NCI-H1436 (cell line): Measurements from ENCODE around the gene PICK1.
"Not testable (repeated sequence)": the region's sequence is repeated elsewhere in the genome, so short reads cannot be mapped to it uniquely, and the experiment has no call there.

ENCODE experiments used
- DNase-seq: peaks from one replicate; lab custom pipeline; 2025; lab: John Stamatoyannopoulos, UW

The PICK1 gene

DNA sequence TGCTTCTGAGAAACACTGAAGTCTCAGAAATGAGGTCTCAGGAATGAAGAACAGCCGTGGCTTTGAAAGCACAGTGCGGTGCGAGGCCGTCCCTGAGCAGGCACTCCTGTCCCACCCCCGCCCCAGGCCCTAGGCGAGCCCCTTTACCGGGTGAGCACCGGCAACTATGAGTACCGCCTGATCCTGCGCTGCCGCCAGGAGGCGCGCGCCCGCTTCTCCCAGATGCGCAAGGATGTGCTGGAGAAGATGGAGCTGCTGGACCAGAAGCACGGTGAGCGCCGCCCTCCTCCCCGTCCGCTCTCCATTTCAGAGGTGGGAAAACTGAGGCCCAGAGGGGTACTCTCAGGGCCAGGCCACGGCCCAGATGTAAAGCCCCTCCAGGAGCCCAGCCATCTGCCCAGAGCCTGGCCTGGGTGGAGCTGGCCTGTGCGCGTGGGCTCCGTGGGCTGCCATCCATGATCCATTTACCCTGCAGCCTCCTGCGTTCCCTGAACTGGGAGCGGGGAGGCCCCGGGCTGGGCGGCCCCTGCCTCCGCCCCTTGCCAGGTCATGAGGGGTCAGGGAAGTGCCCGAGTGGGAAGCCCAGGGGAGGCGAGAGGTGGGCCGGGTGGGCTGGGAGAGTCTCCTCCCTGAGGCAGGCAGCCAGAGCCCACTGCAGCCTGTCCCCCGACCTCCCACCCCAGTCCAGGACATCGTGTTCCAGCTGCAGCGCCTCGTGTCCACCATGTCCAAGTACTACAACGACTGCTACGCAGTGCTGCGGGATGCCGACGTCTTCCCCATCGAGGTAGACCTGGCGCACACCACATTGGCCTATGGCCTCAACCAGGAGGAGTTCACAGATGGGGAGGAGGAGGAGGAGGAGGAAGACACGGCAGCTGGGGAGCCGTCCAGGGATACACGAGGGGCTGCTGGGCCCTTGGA is 17.2 kb downstream of the PICK1 start:
- no peak for DNase-seq

DNA sequence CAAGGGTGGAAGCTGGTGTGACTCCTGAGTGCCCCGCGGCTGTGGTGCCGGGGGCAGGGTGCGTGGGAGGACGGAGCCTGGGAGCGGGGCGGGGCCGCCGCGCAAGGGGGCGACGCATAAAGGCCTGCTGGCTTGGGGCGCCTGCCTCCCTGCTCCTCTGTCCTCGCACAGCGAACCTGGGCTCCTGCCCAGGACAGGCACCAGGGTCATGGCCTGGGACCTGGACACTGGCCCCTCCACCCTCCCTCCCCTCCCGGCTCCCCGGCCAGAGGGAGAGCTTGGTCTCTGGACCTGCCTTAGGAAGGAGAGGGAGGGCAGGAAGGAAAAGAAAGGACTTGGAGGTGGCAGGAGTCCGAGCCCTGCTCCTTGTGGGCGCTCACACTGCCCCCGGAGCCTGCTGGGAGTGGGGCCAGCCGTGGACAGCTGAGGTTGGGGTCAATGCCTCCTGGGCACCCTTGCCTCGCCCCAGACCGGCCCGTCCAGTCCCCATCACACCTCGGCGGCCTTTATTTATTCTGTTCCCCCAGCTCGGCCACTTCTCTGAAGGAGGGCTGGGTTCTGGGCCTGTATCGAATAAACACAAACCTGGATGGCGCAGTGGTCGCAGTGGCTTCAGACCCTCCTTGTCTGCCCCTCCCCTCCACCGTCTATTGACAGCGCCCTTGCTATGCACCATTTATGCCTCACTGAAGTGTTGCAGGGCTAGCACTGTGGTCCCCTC is 18.1 kb downstream of the PICK1 start:
- DNase-seq: no peak

- no peak for DNase-seq
Measured at GRCh38 chr22:38075961-38076360, 18.8 kb downstream of the PICK1 start.

DNA sequence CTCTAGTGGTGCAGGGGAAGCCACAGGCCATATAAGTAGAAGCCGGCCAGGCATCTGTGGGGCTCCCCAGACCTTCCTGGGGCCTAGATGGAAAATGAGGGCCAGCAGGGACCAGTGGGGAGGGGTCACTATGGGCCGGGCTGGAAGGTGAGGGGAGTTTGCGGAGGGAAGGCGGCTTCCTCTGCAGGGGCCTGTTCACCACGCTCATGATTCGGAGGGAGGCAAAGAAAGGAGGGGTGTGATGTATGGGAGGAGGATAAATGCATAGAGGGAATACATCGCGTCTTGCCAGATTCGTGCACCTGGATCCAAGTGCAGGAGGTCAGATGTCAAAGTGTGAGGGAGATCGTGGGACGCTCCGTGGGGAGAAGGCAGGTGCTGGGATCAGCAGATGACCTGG is 19.9 kb downstream of the PICK1 start:
- no peak for DNase-seq

DNA sequence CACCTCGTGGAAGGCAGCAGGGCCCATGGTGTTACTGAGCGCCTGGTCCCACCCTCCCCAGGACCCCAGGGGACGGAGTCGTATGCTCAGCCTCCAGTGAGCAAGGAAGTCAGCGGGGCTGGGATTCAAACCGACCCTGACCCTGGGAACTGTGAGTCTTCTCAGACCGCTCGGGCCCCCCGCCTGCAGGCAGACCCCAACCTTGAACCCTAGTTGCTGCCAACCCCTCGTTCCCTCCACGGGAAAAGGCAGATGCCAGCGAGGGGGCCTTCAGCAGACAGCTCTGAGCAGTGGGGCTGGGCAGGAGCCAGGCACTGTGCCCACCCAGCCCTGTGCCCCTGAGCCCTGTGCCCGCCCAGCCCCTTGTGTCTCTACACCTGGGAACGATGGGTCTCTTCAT is 20.4 kb downstream of the PICK1 start:
- no peak for DNase-seq

DNA sequence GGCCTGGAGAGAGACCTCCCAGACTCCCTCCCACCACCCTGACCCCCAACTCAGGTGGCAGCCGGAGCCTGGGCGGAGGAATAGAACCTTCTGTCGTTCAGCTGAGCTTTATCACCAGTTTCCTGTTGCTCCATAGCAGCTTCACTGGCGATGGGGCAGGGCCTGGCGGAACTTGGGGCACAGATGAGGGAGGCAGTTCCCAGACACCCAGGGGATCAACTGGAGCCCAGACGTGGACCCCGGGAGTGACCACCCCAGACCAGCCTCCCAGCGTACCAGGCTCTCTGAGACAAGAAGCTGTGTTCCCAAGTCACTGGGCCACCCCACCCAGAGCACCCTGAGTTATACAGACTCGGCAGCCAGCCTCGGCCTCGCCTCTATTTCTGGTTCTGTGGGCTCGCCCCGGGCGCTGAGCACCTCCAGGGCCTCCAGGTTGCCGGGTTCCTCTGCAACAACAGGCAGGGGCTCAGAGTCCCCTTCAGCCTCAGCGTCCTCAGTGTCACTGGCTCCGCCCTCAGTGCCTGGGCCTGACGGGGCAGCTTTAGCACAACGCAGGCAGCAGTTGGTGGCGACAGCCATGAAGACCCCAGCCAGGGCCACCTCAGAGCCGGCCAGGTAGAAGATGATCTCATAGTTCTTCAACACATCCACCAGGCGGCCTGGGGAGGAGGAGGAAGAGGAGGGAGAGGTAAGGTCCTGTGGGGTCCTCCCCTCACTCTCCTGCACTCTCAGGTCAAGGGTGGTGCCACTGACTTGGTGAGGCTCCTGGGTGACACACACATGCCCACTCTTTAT is 21.0 kb downstream of the PICK1 start:
- DNase-seq: no peak

DNA sequence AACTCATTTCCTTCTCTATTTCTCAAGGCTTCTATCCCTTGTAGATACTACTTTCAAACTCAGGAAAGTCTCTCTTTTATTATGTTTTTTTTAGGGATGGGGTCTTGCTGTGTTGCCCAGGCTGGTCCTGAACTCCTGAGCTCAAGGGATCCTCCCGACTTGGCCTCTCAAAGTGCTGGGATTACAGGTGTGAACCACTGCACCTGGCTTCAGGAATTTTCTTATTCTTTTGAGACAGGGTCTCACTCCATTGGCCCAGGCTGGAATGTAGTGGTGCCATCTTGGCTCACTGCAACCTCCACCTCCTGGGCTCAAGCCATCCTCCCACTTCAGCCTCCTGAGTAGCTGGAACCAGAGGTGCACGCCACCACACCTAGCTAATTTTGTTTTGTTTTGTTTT is 22.0 kb downstream of the PICK1 start:
- DNase-seq: not testable (repeated sequence)

DNA sequence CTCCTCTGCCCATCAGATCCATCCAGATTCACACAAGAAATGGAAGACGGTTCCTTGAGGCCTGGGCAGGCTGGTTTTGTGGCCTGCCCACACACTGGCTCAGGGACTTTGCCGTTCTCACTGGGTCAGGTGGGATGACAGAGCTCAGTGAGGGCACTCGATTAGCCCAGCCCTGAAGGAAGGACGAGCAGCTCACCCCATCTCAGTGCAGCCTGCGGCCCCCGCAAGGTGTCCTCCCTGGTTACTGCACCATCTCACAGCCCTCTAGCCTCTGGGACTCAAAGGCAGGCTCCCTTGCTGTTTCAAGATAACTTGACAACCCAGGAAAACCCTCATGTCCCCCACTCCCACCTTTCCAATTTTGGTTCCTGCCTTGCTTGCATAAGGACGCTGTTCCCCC is 22.6 kb downstream of the PICK1 start:
- DNase-seq: no peak

- no peak for DNase-seq
Measured at GRCh38 chr22:38080474-38080849, 23.3 kb downstream of the PICK1 start.

- no peak for DNase-seq
Measured at GRCh38 chr22:38080850-38081635, 23.8 kb downstream of the PICK1 start.

DNA sequence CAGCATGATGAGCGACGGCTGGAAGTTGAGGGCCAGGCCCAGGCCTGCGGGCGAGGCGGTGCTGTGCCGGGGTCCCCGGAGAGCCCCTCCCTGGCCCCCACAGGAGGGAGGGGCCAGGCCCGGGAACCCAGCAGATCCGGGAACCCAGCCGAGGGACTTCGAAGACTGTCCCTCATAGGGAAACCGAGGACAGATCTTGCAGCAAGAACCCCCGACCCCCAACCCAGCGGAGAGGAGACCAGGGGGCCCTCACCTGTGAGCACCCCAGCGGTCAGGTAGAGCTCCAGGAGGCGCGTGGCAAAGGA is 24.4 kb downstream of the PICK1 start:
- no peak for DNase-seq

DNA sequence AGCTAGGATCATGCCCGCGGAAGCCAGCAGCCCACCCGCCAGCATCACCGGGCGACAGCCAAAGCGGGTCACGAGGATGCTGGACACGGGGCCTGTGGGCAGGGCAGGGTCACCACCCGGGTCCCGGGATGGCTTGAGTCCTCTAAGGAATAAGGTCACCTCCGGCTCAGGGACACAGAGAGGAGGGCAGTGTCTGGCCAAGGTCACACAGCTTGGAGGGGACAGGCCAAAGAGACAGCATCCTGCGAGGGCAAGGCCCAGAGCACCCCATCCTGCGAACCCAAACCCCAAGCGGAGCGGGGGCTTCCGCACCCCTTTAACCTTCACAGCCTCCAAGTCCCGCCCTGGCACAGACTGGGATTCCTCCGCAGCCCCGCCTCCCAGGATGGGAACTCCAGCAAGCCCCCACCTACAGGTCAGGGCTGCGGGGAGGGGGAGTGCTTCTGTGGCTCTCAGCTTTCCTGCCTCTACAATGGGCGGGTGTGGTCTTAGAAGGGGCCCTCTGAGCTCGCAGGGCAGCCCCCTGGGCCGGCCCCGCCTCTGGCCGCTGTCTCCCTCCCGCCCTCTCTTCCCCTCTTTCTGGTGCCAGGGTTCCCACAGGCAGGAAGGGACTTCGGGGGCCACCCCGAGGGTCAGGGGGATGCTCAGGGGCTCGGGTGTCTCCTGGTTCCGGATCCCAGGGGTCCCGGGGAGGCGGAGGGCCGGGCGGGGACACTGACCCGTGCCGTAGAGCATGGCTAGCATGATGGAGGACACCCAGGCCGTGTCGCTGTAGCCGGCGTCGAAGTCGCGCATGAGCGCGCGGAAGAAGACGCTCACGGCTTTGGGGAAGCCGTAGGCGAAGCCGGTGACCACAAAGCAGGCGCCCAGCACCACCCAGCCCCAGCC is 25.0 kb downstream of the PICK1 start:
- no peak for DNase-seq

- DNase-seq: no peak
Measured at GRCh38 chr22:38082986-38083710, 25.9 kb downstream of the PICK1 start.

- DNase-seq: no peak
Measured at GRCh38 chr22:38083931-38084631, 26.9 kb downstream of the PICK1 start, which contains the start of gene SLC16A8. TSS of gene SLC16A8 (minus strand) at chr22:38084184. CDS start at chr22:38082873, 1,311 bp downstream.

GRCh38 chr22:38085056-38085455 is 27.9 kb downstream of the PICK1 start:
- DNase-seq: no peak

- DNase-seq: no peak
Measured at GRCh38 chr22:38085501-38085900, 28.3 kb downstream of the PICK1 start.

DNA sequence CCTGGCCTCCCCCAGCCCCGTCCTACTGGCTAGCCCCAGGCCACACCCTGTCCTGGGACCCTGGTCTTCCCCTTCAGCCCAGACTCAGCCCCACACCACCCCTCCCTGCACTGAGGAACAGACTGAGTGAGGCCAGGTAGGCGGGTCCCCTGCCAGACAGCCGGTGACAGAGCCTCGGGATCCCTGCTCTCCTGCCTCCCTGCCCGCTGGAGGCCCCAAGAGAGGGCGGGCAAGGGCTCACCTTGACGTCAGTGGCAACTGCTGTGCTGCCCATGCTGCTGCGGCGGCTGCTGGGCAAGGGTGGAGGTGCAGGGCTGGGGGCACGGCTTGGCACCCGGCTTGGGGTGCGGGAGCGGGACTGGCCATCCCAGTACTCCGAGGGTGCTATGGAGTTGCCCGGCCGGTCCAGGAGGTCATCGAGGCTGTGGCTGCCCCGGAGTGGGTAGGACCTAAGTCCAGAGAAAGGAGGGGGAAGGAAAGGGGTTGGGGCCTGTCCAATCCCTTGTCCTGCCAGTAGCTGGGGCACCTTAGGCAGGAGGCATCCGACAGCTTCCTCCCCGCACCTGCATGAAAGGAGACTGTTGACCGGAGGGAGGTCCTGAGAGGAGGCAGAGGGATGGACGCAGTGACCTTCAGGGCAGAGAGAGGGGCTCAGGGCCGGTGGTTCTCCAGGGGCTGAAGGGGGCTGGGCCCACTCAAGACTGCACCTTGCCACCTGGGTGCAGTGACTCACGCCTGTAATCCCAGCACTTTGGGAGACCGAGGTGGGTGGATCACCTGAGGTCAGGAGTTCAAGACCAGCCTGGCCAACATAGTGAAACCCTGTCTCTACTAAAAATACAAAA is 29.0 kb downstream of the PICK1 start:
- no peak for DNase-seq

DNA sequence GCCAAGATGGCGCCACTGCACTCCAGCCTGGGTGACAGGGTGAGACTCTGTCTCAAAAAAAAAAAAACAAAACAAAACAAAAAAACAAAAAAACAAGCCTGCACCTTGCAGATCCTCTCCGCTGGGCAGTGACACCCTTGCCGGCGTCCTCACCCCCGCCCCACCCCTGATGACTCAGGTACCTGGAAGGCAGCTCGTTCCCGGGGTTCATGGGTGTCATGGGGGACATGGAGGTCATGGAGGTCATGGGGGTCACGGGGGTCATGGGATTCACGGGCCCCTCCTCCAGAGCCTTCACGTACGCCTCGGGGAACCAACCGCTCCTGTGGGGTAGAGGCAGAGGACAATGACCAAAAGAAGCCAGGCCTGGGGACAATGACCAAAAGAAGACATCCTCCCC is 29.7 kb downstream of the PICK1 start:
- no peak for DNase-seq

GRCh38 chr22:38087855-38088254 is 30.7 kb downstream of the PICK1 start:
- no peak for DNase-seq
